ENCODE measurements around the gene SCT.

DNA sequence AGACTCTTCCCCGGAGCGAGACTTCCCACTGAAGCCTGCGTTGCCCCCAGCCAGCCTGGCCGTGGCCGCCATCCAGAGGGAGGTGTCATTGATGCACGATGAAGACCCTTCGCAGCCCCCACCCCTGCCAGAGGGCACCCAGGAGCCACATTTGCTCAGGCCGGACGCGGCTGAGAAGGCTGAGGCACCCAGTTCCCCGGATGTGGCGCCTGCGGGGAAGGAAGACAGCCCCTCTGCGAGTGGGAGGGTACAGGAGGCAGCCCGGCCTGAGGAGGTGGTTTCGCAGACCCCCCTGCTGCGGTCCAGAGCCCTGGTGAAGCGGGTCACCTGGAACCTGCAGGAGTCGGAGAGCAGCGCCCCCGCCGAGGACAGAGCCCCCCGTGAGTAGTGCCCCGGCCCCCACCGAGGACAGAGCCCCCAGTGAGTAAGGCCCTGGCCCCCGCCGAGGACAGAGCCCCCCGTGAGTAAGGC lies 17.6 kb downstream of the SCT start:
- no peak for TF ChIP-seq POLR2A (IDR thresholded peaks at IDR 0.05)
- TF ChIP-seq, protein P1, sequence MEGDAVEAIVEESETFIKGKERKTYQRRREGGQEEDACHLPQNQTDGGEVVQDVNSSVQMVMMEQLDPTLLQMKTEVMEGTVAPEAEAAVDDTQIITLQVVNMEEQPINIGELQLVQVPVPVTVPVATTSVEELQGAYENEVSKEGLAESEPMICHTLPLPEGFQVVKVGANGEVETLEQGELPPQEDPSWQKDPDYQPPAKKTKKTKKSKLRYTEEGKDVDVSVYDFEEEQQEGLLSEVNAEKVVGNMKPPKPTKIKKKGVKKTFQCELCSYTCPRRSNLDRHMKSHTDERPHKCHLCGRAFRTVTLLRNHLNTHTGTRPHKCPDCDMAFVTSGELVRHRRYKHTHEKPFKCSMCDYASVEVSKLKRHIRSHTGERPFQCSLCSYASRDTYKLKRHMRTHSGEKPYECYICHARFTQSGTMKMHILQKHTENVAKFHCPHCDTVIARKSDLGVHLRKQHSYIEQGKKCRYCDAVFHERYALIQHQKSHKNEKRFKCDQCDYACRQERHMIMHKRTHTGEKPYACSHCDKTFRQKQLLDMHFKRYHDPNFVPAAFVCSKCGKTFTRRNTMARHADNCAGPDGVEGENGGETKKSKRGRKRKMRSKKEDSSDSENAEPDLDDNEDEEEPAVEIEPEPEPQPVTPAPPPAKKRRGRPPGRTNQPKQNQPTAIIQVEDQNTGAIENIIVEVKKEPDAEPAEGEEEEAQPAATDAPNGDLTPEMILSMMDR (IDR thresholded peaks at IDR 0.05) = no peak

Data from Peyer's patch (tissue), 4 donors.